ENCODE results near the gene WNT2B.

WNT2B gene

DNA sequence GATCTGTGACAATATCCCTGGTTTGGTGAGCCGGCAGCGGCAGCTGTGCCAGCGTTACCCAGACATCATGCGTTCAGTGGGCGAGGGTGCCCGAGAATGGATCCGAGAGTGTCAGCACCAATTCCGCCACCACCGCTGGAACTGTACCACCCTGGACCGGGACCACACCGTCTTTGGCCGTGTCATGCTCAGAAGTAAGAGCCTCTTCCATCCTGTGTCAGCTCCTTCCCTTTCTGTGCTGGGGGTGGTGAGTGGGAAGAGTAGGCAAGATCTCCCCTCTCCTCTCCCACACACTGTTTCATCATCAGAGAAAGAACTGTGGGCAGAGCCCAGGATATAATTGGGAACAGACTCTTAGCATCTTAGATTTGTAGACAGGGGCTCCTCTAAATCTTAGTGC, 6.1 kb downstream of the WNT2B start:
- Histone ChIP-seq H3K4me1 (ENCODE audit: insufficient read depth, low read length) (peaks cover 31% of the 10 kb centered on the region), H3K27ac (ENCODE audit: low read depth, low read length) (no peak overlapping the region), H3K27me3 (ENCODE audit: insufficient read depth, low read length) (peaks cover 34% of the 10 kb centered on the region), H3K9me3 (ENCODE audit: insufficient read depth, low read depth, low read length) (no peaks in the 10 kb centered on the region), H3K9ac (ENCODE audit: low read depth, low read length) (no peak overlapping the region), H3K4me3 (ENCODE audit: low read length) (no peak overlapping the region), H3K36me3 (ENCODE audit: insufficient read depth, low read length) (no peaks in the 10 kb centered on the region)
- WGBS: 95% methylated on average over 12 of the region's 12 CpGs

- 48% methylated on average over 1 of the region's 2 CpGs for WGBS
- no peak overlapping the region for H3K27ac ChIP-seq (ENCODE audit: low read depth, low read length)
These were observed 6.7 kb downstream of the WNT2B start for GRCh38 chr1:112515311-112516009.

GRCh38 chr1:112516141-112516540, 7.4 kb downstream of the WNT2B start:
- Histone ChIP-seq H3K36me3 (ENCODE audit: insufficient read depth, low read length) (no peaks in the 10 kb centered on the region), H3K4me3 (ENCODE audit: low read length) (no peak overlapping the region), H3K27ac (ENCODE audit: low read depth, low read length) (no peak overlapping the region), H3K27me3 (ENCODE audit: insufficient read depth, low read length) (peaks cover 22% of the 10 kb centered on the region), H3K9ac (ENCODE audit: low read depth, low read length) (no peak overlapping the region), H3K9me3 (ENCODE audit: insufficient read depth, low read depth, low read length) (no peaks in the 10 kb centered on the region), H3K4me1 (ENCODE audit: insufficient read depth, low read length) (peaks cover 19% of the 10 kb centered on the region; the same call in 1 of the 2 replicates)
- 92% methylated on average over 14 of the region's 14 CpGs for whole genome bisulfite sequencing

More at GRCh38 chr1:112515311-112516009, 6.7 kb downstream of the WNT2B start:
- Histone ChIP-seq H3K9me3 (ENCODE audit: insufficient read depth, low read depth, low read length) (no peaks in the 10 kb centered on the region), H3K27me3 (ENCODE audit: insufficient read depth, low read length) (peaks cover 28% of the 10 kb centered on the region), H3K9ac (ENCODE audit: low read depth, low read length) (no peak overlapping the region), H3K4me3 (ENCODE audit: low read length) (no peak overlapping the region), H3K36me3 (ENCODE audit: insufficient read depth, low read length) (no peaks in the 10 kb centered on the region), H3K4me1 (ENCODE audit: insufficient read depth, low read length) (peaks cover 25% of the 10 kb centered on the region)

- Histone ChIP-seq H3K4me1 (ENCODE audit: insufficient read depth, low read length) (peaks cover 18% of the 10 kb centered on the region; the same call in 1 of the 2 replicates), H3K36me3 (ENCODE audit: insufficient read depth, low read length) (no peaks in the 10 kb centered on the region), H3K4me3 (ENCODE audit: low read length) (no peak overlapping the region), H3K9ac (ENCODE audit: low read depth, low read length) (no peak overlapping the region), H3K27me3 (ENCODE audit: insufficient read depth, low read length) (peaks cover 11% of the 10 kb centered on the region), H3K27ac (ENCODE audit: low read depth, low read length) (no peak overlapping the region), H3K9me3 (ENCODE audit: insufficient read depth, low read depth, low read length) (no peaks in the 10 kb centered on the region)
- 97% methylated on average over 9 of the region's 9 CpGs for WGBS
These were observed 8.5 kb downstream of the WNT2B start for GRCh38 chr1:112517231-112517630.

DNA sequence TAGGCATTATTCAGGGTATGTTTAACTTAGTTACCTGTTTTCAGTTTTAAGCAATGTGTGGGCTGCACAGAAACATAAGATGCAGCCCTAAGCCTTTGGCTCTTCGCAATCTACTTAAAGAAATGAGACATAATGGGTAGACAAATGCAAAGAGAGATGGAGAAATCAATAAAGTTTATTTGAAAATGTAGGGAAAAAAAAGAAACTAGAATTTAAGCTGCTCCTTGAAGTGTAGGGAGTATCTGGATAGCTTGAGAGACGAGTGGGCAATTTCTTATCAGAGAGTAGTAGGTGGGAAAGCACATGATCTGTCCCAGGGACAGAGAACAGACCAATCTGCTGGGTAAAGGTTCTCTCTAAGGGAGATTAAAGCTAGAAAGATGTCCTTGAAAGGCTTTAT, 8.9 kb downstream of the WNT2B start:
- peaks cover 21% of the 10 kb centered on the region; the same call in 1 of the 2 replicates for H3K4me1 ChIP-seq (ENCODE audit: insufficient read depth, low read length)
- H3K9ac ChIP-seq (ENCODE audit: low read depth, low read length): no peak overlapping the region
- 92% methylated on average over 2 of the region's 2 CpGs for WGBS
- no peak overlapping the region for H3K27ac ChIP-seq (ENCODE audit: low read depth, low read length)
- peaks cover 6% of the 10 kb centered on the region for H3K27me3 ChIP-seq (ENCODE audit: insufficient read depth, low read length)
- no peaks in the 10 kb centered on the region for H3K9me3 ChIP-seq (ENCODE audit: insufficient read depth, low read depth, low read length)
- no peak overlapping the region for H3K4me3 ChIP-seq (ENCODE audit: low read length)
- no peaks in the 10 kb centered on the region for H3K36me3 ChIP-seq (ENCODE audit: insufficient read depth, low read length)

DNA sequence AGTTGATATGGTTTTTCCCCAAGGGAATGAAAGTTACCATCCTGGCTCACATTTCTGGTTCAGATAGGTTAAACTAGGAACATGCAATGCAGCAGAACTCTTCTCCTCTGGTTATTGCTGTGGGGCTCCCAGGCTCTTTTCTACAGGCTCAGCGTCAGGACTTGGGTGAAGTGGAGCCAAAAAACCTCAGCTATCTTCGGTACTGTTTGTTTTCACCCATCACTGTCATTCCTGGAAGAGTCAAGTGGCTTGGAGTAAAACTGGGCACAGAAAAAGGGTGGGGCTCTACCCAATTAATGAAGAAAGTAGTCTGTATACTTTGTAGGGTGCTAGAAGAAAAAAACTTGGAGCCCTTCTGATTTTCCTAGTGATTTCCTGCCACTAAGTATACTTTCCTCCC, 9.4 kb downstream of the WNT2B start:
- Histone ChIP-seq H3K9me3 (ENCODE audit: insufficient read depth, low read depth, low read length) (no peaks in the 10 kb centered on the region), H3K36me3 (ENCODE audit: insufficient read depth, low read length) (no peaks in the 10 kb centered on the region), H3K27me3 (ENCODE audit: insufficient read depth, low read length) (peaks cover 1% of the 10 kb centered on the region), H3K4me1 (ENCODE audit: insufficient read depth, low read length) (peaks cover 22% of the 10 kb centered on the region; the same call in 1 of the 2 replicates), H3K27ac (ENCODE audit: low read depth, low read length) (no peak overlapping the region), H3K4me3 (ENCODE audit: low read length) (no peak overlapping the region), H3K9ac (ENCODE audit: low read depth, low read length) (no peak overlapping the region)
- 96% methylated on average over 2 of the region's 2 CpGs for WGBS

GRCh38 chr1:112520166-112520565, 11.4 kb downstream of the WNT2B start:
- no peaks in the 10 kb centered on the region for H3K27me3 ChIP-seq (ENCODE audit: insufficient read depth, low read length)
- 90% methylated on average over 9 of the region's 9 CpGs for WGBS
- no peak overlapping the region for H3K9ac ChIP-seq (ENCODE audit: low read depth, low read length)
- peaks cover 42% of the 10 kb centered on the region for H3K4me1 ChIP-seq (ENCODE audit: insufficient read depth, low read length)
- no peaks in the 10 kb centered on the region for H3K9me3 ChIP-seq (ENCODE audit: insufficient read depth, low read depth, low read length)
- H3K27ac ChIP-seq (ENCODE audit: low read depth, low read length): no peak overlapping the region
- H3K36me3 ChIP-seq (ENCODE audit: insufficient read depth, low read length): no peaks in the 10 kb centered on the region
- H3K4me3 ChIP-seq (ENCODE audit: low read length): no peak overlapping the region

DNA sequence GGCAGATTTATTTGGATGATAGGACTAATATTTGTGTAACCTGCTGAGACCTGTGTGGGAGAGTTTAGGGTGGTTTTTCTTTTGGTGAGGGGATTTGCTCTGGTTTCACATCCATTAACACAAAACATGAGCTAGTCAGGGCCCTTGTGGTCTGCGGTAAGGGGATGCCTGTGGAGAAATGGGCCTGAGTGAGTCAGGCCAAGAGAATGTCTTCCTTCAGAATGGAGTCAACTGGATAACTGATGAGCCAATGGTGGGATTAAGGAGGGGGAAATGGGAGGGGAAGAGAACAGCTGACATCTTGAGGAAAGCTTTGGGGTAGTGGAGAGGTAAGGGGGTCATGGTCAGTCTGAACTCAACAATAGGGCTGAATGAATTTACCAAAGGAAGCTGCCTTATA, 13.9 kb downstream of the WNT2B start:
- 58% methylated on average over 1 of the region's 1 CpG for WGBS
- peaks cover 42% of the 10 kb centered on the region for H3K4me1 ChIP-seq (ENCODE audit: insufficient read depth, low read length)

GRCh38 chr1:112524251-112524650, 15.5 kb downstream of the WNT2B start:
- H3K4me1 ChIP-seq (ENCODE audit: insufficient read depth, low read length): peaks cover 49% of the 10 kb centered on the region
- peak overlapping the region; percentile 11; the same call in 1 of the 2 replicates for H3K27ac ChIP-seq (ENCODE audit: low read depth, low read length)
- 27% methylated on average over 8 of the region's 8 CpGs for WGBS
- no peaks in the 10 kb centered on the region for H3K9me3 ChIP-seq (ENCODE audit: insufficient read depth, low read depth, low read length)
- H3K36me3 ChIP-seq (ENCODE audit: insufficient read depth, low read length): no peaks in the 10 kb centered on the region
- peak overlapping the region; percentile 1; the same call in 1 of the 2 replicates for H3K9ac ChIP-seq (ENCODE audit: low read depth, low read length)
- no peaks in the 10 kb centered on the region for H3K27me3 ChIP-seq (ENCODE audit: insufficient read depth, low read length)
- no peak overlapping the region for H3K4me3 ChIP-seq (ENCODE audit: low read length)

More for the DNA sequence above, 13.9 kb downstream of the WNT2B start:
- H3K36me3 ChIP-seq (ENCODE audit: insufficient read depth, low read length): no peaks in the 10 kb centered on the region
- no peak overlapping the region; the same call in 1 of the 2 replicates for H3K27ac ChIP-seq (ENCODE audit: low read depth, low read length)
- H3K27me3 ChIP-seq (ENCODE audit: insufficient read depth, low read length): no peaks in the 10 kb centered on the region
- H3K9me3 ChIP-seq (ENCODE audit: insufficient read depth, low read depth, low read length): no peaks in the 10 kb centered on the region
- H3K9ac ChIP-seq (ENCODE audit: low read depth, low read length): no peak overlapping the region
- H3K4me3 ChIP-seq (ENCODE audit: low read length): no peak overlapping the region

DNA sequence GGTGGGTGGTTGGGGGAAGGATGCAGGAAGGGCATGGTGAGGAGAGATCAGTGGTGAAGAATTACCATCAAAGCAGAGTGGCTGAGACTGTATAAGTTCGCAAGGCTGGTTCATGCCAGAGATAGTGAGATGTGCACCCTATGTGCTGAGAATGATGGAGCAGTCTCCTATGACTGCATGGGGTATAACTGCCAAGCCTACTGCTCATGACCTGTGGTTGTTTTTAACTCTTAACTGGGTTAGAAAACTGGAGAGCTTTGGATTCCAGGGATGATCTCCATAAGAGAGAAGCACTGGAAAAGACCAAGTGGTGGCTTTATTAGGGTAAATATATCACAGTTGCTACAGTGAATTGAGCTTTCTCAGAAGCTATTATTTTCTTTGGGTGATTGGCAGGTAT, 16.2 kb downstream of the WNT2B start:
- Histone ChIP-seq H3K9ac (ENCODE audit: low read depth, low read length) (no peak overlapping the region), H3K27ac (ENCODE audit: low read depth, low read length) (no peak overlapping the region), H3K4me3 (ENCODE audit: low read length) (no peak overlapping the region), H3K36me3 (ENCODE audit: insufficient read depth, low read length) (no peaks in the 10 kb centered on the region), H3K4me1 (ENCODE audit: insufficient read depth, low read length) (peaks cover 49% of the 10 kb centered on the region), H3K9me3 (ENCODE audit: insufficient read depth, low read depth, low read length) (no peaks in the 10 kb centered on the region), H3K27me3 (ENCODE audit: insufficient read depth, low read length) (no peaks in the 10 kb centered on the region)
- 89% methylated on average over 1 of the region's 1 CpG for WGBS

DNA sequence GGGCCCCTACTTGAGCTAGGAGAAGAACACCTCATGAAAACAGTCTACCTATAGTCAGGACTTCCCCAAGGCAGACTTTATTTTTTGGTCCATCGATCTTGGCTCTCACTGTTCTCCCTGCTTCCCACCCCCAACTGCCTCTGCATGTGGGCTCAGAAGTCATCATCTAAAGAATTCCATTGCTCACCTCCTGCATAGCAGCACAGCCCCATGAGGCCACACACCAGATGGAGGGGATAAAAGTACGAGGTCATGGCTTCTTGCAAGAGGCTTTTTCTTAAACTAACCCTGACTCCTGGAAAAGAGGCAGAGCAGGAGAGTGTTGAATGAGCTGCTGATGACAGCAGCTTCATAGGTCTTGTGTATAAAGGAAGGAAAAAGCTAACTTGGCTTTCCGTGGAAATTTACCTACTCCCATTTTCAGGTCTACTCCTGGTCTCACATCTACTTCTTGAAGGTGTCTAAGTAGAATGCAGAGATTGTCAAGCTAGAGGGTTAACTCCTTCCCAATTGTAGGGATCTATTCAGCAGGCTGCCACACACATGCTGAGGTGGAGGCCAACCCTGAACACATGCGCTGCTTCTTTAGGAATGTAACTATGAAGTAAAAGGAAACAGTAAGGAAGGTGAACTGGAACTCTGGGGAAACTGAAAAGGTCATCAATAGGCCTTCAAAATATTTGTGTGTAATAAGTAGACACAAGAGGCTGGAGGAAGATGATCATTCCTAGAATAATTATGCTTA, 18.7 kb downstream of the WNT2B start:
- Histone ChIP-seq H3K9ac (ENCODE audit: low read depth, low read length) (no peak overlapping the region), H3K36me3 (ENCODE audit: insufficient read depth, low read length) (no peaks in the 10 kb centered on the region), H3K9me3 (ENCODE audit: insufficient read depth, low read depth, low read length) (no peaks in the 10 kb centered on the region), H3K27me3 (ENCODE audit: insufficient read depth, low read length) (no peaks in the 10 kb centered on the region), H3K27ac (ENCODE audit: low read depth, low read length) (no peak overlapping the region; the same call in 1 of the 2 replicates), H3K4me1 (ENCODE audit: insufficient read depth, low read length) (peaks cover 45% of the 10 kb centered on the region), H3K4me3 (ENCODE audit: low read length) (no peak overlapping the region)
- 69% methylated on average over 3 of the region's 4 CpGs for WGBS
